ENCODE data around the gene KRT86. TPM values are rescaled to one million over a fixed set of nuclear protein-coding genes. Genes with fewer than 3 reads are reported as not detected.
"Not testable (repeated sequence)": the region's sequence is repeated elsewhere in the genome, so short reads cannot be mapped to it uniquely, and the experiment has no call there.

KRT86 gene
- total RNA-seq, 1 donor from 2014 or later: not detected

GRCh38 chr12:52238916-52239646 lies 35.4 kb upstream of the KRT86 start:
- no peak for DNase-seq (ENCODE audit: low read depth in 2 of 2)

- no peak for DNase-seq (ENCODE audit: low read depth in 2 of 2)
Observed at GRCh38 chr12:52239767-52240166, 34.7 kb upstream of the KRT86 start.

GRCh38 chr12:52240247-52240646 lies 34.2 kb upstream of the KRT86 start:
- DNase-seq (ENCODE audit: low read depth in 2 of 2): not testable (repeated sequence)

GRCh38 chr12:52241205-52241842 lies 33.1 kb upstream of the KRT86 start:
- peak in 1 of 2 donors; percentile 51 for DNase-seq (ENCODE audit: low read depth in 2 of 2)

- DNase-seq (ENCODE audit: low read depth in 2 of 2): no peak
Observed at GRCh38 chr12:52242442-52243258, 31.8 kb upstream of the KRT86 start.

GRCh38 chr12:52243259-52243855 lies 31.1 kb upstream of the KRT86 start:
- peak; percentile 35 to 67 for DNase-seq (ENCODE audit: low read depth in 2 of 2)

GRCh38 chr12:52243856-52244614 lies 30.4 kb upstream of the KRT86 start:
- DNase-seq (ENCODE audit: low read depth in 2 of 2): peak; percentile 83 to 95

- DNase-seq (ENCODE audit: low read depth in 2 of 2): no peak
Observed at GRCh38 chr12:52244615-52244994, 29.8 kb upstream of the KRT86 start.

- DNase-seq (ENCODE audit: low read depth in 2 of 2): no peak
Observed at GRCh38 chr12:52245259-52245961, 29.0 kb upstream of the KRT86 start.

GRCh38 chr12:52245962-52246569 lies 28.4 kb upstream of the KRT86 start:
- no peak for DNase-seq (ENCODE audit: low read depth in 2 of 2)

GRCh38 chr12:52246720-52247621 lies 27.5 kb upstream of the KRT86 start:
- no peak for DNase-seq (ENCODE audit: low read depth in 2 of 2)

- DNase-seq (ENCODE audit: low read depth in 2 of 2): no peak
Observed at GRCh38 chr12:52247622-52248540, 26.6 kb upstream of the KRT86 start.

- DNase-seq (ENCODE audit: low read depth in 2 of 2): no peak
Observed at GRCh38 chr12:52248541-52249461, 25.6 kb upstream of the KRT86 start.

GRCh38 chr12:52249511-52250047 lies 24.9 kb upstream of the KRT86 start:
- DNase-seq (ENCODE audit: low read depth in 2 of 2): no peak

- no peak for DNase-seq (ENCODE audit: low read depth in 2 of 2)
Observed at GRCh38 chr12:52250048-52250990, 24.1 kb upstream of the KRT86 start.

Measured in lung microvascular endothelial cell (primary cell).